H54 (cell line): Measurements from ENCODE around the gene LRRC4C.
"Not testable (repeated sequence)": the region's sequence is repeated elsewhere in the genome, so short reads cannot be mapped to it uniquely, and the experiment has no call there.

ENCODE experiments used
- DNase-seq: peaks from one replicate; pipeline ENCODE4 v3.0.0; 2011; ENCODE audit warnings: low spot score, mixed read lengths; ENCODE audit not compliant: insufficient read length
- FAIRE-seq: peaks from 3 replicates; lab custom pipeline; 2011; peaks lifted over from hg19 to GRCh38; lab: Jason Lieb, UNC
- POLR2A ChIP-seq: IDR thresholded peaks from 2 replicates; pipeline ENCODE4 v1.6.1; 2011; ENCODE audit warnings: low read depth, mild to moderate bottlenecking, low read length

The LRRC4C gene

DNA sequence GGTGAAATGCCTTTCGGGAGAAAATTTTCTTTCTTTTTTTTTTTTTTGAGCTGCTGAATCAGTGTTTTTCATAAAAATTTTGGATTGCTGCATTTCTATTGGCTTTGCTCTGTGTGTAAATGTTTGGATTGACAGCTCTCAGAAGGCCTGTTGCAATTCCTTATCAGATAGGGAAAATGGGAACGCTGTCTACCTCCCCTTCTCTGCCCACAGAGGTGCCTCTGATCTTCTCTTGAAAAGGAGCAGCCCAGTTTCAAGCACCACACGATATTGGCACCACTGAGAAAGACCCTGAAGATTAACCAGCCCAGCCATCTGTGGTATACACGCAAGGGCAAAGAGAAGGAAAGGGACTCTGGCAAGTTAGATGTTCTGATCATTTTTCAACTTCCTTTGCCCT lies 1272.2 kb downstream of the LRRC4C start:
- FAIRE-seq = no peak
- TF ChIP-seq POLR2A = no peak
- no peak for DNase-seq

DNA sequence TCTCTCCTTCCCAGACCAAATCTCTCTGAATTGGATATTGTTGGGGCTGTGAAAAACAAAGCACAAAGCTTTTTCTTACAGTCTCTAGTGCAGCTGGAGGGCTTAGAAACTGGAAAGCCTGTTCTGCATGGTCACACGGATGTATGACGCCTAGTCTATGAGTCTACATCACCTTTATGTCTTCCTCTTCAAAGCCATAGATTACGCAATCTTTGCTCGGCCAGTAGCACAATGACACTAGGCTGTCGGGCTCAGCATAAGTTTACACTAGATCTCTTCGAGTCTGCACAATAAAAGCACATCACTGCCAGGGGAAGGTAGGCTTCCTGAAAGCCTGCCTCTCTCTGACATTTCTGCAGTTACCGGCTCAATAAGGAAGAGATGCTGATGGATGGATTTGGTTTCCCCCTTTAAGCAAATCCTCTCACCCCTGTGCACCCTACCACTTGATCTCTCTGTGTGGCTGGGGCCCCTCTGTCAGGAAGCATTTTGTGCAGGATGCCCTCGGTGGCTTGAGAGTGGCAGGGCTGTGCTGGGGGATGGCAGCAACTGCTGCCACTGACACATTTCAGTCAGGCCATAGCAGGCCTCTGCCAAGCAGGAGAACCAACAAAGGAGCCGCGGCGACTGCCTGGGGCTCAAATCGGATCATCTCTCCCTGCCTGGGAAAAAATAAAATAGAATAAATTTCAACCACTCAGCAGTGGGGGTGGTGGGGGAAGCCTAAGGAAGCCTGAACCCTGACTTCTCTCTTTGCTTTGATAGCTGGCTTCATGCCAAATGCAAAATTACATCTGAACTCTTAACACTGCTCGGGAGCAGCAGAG lies 1272.8 kb downstream of the LRRC4C start:
- no peak for TF ChIP-seq POLR2A
- no peak for FAIRE-seq
- DNase-seq = no peak

DNA sequence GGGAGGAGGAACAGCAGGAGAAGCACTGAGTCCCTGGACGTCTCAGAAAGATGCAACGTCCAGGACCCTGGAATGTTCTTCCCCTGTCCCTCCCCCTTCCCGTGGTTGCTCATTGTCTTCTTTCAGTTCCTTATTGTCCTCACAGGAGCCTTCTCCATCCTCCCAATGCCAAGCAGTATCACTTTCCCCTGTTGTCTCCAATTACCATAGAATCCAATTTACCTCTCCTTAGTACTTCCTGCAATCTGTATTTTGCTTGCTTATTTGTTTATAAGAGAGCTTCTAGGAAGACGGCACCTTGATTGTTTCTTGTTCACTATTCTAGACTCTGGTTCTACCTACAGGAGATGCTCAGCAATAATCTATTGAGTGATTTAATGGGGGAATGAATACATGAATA lies 1273.7 kb downstream of the LRRC4C start:
- TF ChIP-seq POLR2A = no peak
- no peak for FAIRE-seq
- DNase-seq = no peak

DNA sequence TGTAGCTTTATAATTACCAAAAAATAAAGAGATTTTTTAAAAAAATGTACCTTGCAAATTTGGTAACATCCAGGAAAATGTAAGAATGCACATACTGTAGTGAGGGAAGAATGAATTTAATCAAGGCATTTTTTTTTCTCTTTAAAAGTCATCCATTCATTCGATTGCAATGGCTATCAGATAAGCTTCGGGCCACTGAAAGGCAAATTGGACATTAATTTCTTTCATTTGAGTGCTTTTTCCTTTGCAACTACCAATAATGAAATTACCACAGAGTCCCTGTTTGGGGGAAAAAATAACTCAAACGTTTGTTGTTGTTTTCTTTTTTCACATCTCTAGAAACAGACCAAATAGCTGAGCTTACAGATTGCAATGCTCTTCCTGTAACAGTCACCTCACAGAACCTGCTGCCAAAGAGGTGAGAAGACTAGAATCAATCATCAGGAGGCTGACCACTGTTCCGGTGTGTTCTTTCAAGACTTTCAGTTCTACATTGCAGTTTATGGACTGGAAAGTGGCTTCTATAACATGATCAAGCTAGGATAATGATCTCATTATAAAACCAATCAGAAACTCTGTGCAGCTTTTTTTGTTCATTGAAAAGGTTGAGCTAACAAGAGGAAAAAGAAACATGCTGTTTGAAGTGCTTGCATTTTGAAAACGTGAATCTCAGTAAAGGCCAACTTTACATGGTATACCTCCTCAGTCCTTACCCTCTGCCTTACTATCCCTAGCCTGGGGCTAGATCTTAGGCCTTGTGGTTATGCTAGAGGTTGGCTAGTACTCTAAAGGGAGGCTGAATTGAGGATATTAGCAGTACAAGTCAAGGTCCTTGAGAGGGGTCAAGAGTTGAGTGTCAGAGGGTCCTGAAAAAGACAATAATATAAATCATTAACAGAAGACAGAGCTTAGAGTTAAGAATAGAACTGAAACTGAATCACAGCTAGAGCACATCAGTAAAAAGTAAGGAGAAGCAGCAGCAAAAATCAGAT lies 1276.1 kb downstream of the LRRC4C start:
- DNase-seq (no peak), FAIRE-seq (no peak)
- TF ChIP-seq POLR2A = no peak

DNA sequence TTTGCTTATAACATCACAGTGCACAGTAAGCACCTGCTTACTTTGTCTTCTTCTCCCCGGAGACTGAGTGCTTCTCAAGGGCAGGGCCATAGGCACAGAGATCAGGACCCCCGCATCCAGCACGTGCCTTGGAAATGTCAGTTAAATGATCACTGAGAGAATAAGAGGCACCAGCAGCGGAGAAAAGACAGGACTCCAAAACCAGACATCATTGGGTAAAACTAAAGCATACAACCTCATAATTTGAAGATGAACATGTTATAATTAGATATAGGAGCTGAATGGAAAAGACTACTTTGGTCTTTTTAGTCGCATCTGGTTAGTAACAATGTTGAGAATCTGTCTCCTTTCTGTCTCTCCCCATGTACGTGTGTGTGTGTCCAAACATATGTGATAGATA lies 1279.9 kb downstream of the LRRC4C start:
- DNase-seq (no peak), FAIRE-seq (no peak)
- no peak for TF ChIP-seq POLR2A

DNA sequence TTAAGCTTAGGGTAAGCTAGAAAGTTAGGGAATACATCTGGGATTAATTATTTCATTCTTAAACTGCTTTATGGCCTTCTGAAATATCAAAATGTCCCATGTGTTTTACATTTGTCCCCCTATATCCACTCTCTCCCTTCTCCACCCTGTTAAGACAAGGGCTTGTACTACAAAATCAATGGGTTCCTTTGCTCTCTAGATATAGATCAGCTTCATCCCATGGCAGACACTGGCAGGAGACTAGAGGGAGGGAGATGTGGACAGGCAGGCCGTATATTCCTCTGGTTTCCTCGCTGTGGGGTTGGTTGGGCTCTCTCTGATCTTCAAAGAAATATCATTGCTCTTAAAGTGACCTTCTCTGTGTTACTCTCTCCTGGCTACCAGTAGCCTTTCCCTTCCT lies 1281.0 kb downstream of the LRRC4C start:
- no peak for TF ChIP-seq POLR2A
- DNase-seq (no peak), FAIRE-seq (no peak)

DNA sequence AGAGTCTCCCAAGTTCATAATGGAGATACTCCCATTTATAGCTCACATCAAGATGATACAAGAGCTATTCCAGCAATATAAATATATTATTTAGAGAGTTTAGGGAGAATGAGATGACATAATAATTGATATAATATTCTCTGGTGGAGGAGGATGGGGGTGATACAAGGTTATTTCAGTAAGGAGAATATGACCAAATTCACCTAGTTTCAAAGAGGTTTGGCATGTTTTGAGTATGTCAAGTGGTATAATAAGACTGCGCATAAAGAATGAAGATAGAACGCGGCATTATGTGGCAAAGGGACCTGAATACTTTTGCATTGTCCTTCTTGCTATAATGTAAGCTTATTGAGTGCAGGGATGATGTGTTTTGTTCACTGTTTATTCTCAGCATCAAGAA lies 1283.5 kb downstream of the LRRC4C start:
- no peak for DNase-seq
- no peak for FAIRE-seq
- TF ChIP-seq POLR2A = no peak

DNA sequence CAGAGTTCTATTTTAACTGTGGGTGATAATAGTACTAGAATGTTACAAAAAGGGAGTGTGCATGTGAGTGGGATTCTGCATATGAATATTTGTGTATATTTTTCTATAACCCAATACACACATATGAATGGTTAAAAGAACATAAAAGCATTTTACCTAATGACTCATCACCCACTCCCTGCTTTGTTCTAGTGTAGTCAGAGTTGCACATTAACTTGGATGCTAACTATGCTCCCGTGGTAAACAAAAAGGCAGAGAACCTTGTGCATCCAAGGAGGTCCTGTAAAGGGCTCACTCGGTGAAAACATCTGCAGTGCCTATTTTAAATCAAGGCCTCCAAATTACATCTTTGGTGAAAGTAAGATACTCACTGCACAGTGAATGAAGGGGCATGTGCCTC lies 1289.4 kb downstream of the LRRC4C start:
- DNase-seq (no peak), FAIRE-seq (no peak)
- no peak for TF ChIP-seq POLR2A

DNA sequence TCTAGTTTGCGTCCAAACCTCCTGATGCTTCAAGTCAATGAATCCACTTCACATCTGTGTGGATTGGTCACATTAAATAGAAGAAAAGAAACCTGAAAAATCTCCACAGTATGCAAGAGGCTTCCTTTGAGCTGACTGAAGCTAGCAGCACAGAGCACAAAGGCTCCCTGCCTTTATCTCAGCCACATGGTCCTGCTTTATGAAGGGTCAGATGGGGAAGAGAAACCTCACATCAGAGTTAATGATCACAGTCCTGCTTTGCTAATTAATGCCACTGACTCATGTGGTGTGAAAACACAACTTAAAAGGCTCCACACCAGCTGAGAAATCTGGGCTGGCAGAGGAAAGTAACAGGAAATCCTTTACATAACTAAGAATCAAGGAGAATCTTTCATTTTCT lies 1291.0 kb downstream of the LRRC4C start:
- no peak for TF ChIP-seq POLR2A
- FAIRE-seq (no peak), DNase-seq (no peak)

DNA sequence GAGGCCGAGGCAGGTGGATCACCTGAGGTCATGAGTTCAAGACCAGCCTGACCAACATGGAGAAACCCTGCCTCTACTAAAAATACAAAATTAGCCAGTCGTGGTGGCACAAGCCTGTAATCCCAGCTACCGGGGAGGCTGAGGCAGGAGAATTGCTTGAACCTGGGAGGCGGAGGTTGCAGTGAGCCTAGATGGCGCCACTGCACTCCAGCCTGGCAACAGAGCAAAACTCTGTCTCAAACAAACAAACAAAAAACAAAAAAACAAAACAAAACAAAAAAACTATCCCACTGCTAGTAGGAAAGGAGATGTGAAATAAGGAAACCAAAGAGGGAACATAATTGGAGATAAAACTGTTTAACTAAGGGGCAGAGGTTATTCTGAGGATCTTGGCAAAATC lies 1291.6 kb downstream of the LRRC4C start:
- not testable (repeated sequence) for FAIRE-seq, DNase-seq

DNA sequence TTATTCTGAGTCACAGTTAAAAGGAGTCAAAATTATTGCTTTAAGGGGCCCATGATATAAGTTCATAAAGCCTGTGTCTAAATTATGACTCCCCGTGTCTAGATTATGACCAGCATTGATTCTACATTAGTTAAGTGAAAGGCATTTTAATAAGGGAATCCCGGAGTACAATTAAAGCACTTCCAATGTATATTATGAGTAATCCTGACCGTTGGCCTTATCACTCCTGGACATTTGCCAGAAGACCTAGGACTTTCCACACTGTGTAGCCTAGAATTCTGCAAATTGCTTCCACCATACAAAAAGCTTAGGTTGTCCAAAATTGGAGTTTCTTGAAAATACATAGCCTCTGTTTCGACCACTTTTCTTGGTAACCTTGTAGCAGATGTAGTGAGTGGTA lies 1292.6 kb downstream of the LRRC4C start:
- no peak for FAIRE-seq
- TF ChIP-seq POLR2A = no peak

DNA sequence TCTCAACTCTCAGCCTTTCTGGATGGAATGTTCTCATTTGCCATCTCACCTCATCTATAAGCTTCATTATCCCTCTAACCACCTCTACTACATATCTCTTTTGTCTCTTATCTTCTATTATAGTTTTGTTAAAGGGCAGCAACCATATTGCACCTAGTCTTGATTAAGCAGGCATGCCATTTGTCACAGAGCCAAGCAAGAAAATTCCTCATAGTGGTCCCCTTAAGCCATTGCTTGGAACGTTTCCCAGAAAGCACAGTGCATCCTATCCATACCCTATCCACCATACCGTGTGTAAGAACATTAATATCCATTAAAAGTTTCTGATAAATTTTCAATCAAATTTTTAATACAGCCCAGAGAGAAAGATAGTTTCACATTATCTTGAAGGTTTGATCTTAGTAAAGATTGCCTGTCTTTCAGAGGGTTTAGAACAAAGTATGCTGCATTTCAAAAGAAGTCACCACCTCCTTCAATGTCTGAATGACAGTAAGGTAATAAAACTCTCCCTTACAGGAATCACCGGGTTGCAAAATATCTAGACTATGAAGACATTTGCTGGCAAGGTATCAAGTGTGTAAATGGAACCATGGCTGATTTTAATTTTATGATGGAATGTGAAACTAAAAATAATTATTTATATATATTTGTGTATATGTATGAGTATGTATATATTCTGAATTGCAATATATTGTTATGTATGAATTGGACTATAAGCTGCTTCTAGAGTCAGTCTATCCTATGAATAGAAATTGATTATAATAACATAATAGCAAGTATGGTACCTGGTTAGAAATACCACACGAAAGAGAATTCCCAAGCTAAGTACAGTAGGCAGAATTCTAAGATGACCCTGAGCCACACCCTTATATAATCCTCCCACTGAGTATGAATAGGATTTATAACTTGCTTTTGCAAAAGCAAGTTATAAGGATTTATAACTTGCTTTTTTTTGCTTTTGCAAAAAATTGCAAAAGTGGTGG lies 1296.3 kb downstream of the LRRC4C start:
- DNase-seq (no peak), FAIRE-seq (no peak)
- no peak for TF ChIP-seq POLR2A

More for the DNA sequence above, 1292.6 kb downstream of the LRRC4C start:
- no peak for DNase-seq

DNA sequence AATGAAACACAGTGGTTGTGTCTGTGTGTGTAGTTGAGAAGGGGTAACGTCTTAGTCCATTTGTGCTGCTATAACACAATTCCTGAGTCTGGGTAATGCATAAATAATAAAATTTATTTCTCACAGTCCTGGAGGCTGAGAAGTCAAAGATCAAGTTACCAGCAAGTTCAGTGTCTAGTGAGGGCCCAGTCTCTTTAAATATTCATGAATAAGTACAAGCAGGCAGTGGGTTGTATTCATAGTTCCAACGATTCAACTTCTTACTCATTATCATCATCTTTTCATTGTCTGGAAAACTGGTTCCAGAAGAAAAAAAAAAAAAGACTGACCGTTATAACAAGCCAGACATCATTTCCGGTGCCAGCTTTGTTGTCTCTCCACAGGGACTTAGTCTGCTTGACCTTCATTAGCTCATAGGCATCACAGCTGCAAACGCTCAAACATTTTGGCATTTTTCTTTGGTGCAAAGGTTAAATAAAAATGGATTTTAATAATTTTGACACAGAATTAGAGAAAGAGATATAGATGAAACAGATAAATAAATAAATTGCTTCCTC lies 1297.5 kb downstream of the LRRC4C start:
- TF ChIP-seq POLR2A = no peak
- no peak for FAIRE-seq
- no peak for DNase-seq
